Nephron (organoid): ENCODE results near the gene CREB5.

Experiments used
- H3K27ac Mint-ChIP-seq, 3 experiments: 2 replicates each; pipeline ENCODE4 v1.8.0; 2020; ENCODE audit warnings: mixed read lengths in 3 of 3, mild to moderate bottlenecking in 2 of 3, moderate library complexity in 1 of 3
- H3K27me3 Mint-ChIP-seq: 2 replicates; pipeline ENCODE4 v1.8.0; 2021; ENCODE audit warnings: low read depth, mild to moderate bottlenecking, moderate library complexity, mixed read lengths
- H3K36me3 Mint-ChIP-seq: 2 replicates; pipeline ENCODE4 v1.8.0; 2020; ENCODE audit warnings: low read depth, mixed read lengths
- H3K4me1 Mint-ChIP-seq: 2 replicates; pipeline ENCODE4 v1.8.0; 2020; ENCODE audit warnings: mixed read lengths
- H3K4me3 Mint-ChIP-seq, 3 experiments: 2 replicates each; pipeline ENCODE4 v1.8.0; 2020; ENCODE audit warnings: mild to moderate bottlenecking in 3 of 3, mixed read lengths in 3 of 3, moderate library complexity in 2 of 3
- H3K9me3 Mint-ChIP-seq: 2 replicates; pipeline ENCODE4 v1.8.0; 2020; ENCODE audit warnings: mixed read lengths
- CTCF ChIP-seq, 3 experiments: fragments of 200-600 bp; sonication (generic); IDR thresholded peaks; one replicate each; pipeline ENCODE4 v1.5.0; 2021; ENCODE audit warnings: antibody characterized with exemption in 3 of 3; ENCODE audit not compliant: unreplicated experiment in 3 of 3

The CREB5 gene

GRCh38 chr7:28375729-28376128 lies 36.6 kb upstream of the CREB5 start:
- no peak for TF ChIP-seq CTCF (IDR thresholded peaks at IDR 0.05; ENCODE audit: unreplicated experiment in 3 of 3)
- H3K36me3 Mint-ChIP-seq = no peaks in the 10 kb centered on the region
- H3K9me3 Mint-ChIP-seq = no peaks in the 10 kb centered on the region
- no peak overlapping the region for H3K4me3 Mint-ChIP-seq
- no peak overlapping the region for H3K27ac Mint-ChIP-seq
- no peaks in the 10 kb centered on the region for H3K4me1 Mint-ChIP-seq
- H3K27me3 Mint-ChIP-seq = peaks cover 3% of the 10 kb centered on the region

- H3K27me3 Mint-ChIP-seq = peaks cover 3% of the 10 kb centered on the region
- no peak overlapping the region for H3K4me3 Mint-ChIP-seq
- no peak overlapping the region for H3K27ac Mint-ChIP-seq
- H3K4me1 Mint-ChIP-seq = peaks cover 7% of the 10 kb centered on the region
- H3K9me3 Mint-ChIP-seq = no peaks in the 10 kb centered on the region
- no peaks in the 10 kb centered on the region for H3K36me3 Mint-ChIP-seq
- TF ChIP-seq CTCF (IDR thresholded peaks at IDR 0.05; ENCODE audit: unreplicated experiment in 3 of 3) = no peak
Observed at GRCh38 chr7:28376634-28377033, 35.7 kb upstream of the CREB5 start.

GRCh38 chr7:28378574-28379149 lies 33.7 kb upstream of the CREB5 start:
- H3K27ac Mint-ChIP-seq = no peak overlapping the region
- no peak for TF ChIP-seq CTCF (IDR thresholded peaks at IDR 0.05; ENCODE audit: unreplicated experiment in 3 of 3)
- peaks cover 8% of the 10 kb centered on the region for H3K4me1 Mint-ChIP-seq
- no peaks in the 10 kb centered on the region for H3K36me3 Mint-ChIP-seq
- H3K27me3 Mint-ChIP-seq = peaks cover 3% of the 10 kb centered on the region
- no peak overlapping the region for H3K4me3 Mint-ChIP-seq
- no peaks in the 10 kb centered on the region for H3K9me3 Mint-ChIP-seq

GRCh38 chr7:28381466-28381865 lies 30.9 kb upstream of the CREB5 start:
- Mint-ChIP-seq H3K36me3 (no peaks in the 10 kb centered on the region), H3K4me3 (no peak overlapping the region), H3K4me1 (peaks cover 8% of the 10 kb centered on the region), H3K27ac (no peak overlapping the region), H3K27me3 (no peaks in the 10 kb centered on the region), H3K9me3 (no peaks in the 10 kb centered on the region)
- TF ChIP-seq CTCF (IDR thresholded peaks at IDR 0.05; ENCODE audit: unreplicated experiment in 3 of 3) = no peak

- Mint-ChIP-seq H3K27ac (no peak overlapping the region), H3K9me3 (no peaks in the 10 kb centered on the region), H3K4me1 (peaks cover 8% of the 10 kb centered on the region), H3K4me3 (no peak overlapping the region), H3K27me3 (no peaks in the 10 kb centered on the region), H3K36me3 (no peaks in the 10 kb centered on the region)
- no peak for TF ChIP-seq CTCF (IDR thresholded peaks at IDR 0.05; ENCODE audit: unreplicated experiment in 3 of 3)
Observed at GRCh38 chr7:28382144-28382543, 30.2 kb upstream of the CREB5 start.

- no peak for TF ChIP-seq CTCF (IDR thresholded peaks at IDR 0.05; ENCODE audit: unreplicated experiment in 3 of 3)
- no peaks in the 10 kb centered on the region for H3K27me3 Mint-ChIP-seq
- H3K36me3 Mint-ChIP-seq = no peaks in the 10 kb centered on the region
- H3K4me1 Mint-ChIP-seq = peaks cover 13% of the 10 kb centered on the region
- no peaks in the 10 kb centered on the region for H3K9me3 Mint-ChIP-seq
- H3K4me3 Mint-ChIP-seq = no peak overlapping the region
- H3K27ac Mint-ChIP-seq = no peak overlapping the region
Observed at GRCh38 chr7:28383975-28384374, 28.3 kb upstream of the CREB5 start.
